ENCODE data around the gene TBRG1.

The TBRG1 gene

GRCh38 chr11:124663861-124664260 lies 41.2 kb downstream of the TBRG1 start:
- H3K4me3 ChIP-seq (ENCODE audit: low read depth, low read length) = no peak overlapping the region
- in situ Hi-C loops (cut with HindIII; ENCODE audit: low sequenced_read_pairs) = loop anchor here (5.0 kb wide), 2 partner anchors 73 to 113 kb away; partner anchors contain the start of gene NRGN
- no peak for DNase-seq (ENCODE audit: low read depth)
- TF ChIP-seq, protein P1, sequence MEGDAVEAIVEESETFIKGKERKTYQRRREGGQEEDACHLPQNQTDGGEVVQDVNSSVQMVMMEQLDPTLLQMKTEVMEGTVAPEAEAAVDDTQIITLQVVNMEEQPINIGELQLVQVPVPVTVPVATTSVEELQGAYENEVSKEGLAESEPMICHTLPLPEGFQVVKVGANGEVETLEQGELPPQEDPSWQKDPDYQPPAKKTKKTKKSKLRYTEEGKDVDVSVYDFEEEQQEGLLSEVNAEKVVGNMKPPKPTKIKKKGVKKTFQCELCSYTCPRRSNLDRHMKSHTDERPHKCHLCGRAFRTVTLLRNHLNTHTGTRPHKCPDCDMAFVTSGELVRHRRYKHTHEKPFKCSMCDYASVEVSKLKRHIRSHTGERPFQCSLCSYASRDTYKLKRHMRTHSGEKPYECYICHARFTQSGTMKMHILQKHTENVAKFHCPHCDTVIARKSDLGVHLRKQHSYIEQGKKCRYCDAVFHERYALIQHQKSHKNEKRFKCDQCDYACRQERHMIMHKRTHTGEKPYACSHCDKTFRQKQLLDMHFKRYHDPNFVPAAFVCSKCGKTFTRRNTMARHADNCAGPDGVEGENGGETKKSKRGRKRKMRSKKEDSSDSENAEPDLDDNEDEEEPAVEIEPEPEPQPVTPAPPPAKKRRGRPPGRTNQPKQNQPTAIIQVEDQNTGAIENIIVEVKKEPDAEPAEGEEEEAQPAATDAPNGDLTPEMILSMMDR (IDR thresholded peaks at IDR 0.05; ENCODE audit: low read depth, low read length, missing control alignments) = no peak

- in situ Hi-C loops (cut with HindIII; ENCODE audit: low sequenced_read_pairs) = no loop called here
- TF ChIP-seq, protein P1 (IDR thresholded peaks at IDR 0.05; ENCODE audit: low read depth, low read length, missing control alignments) = no peak
- no peak overlapping the region for H3K4me3 ChIP-seq (ENCODE audit: low read depth, low read length)
- DNase-seq (ENCODE audit: low read depth) = no peak
These were observed 44.9 kb downstream of the TBRG1 start for GRCh38 chr11:124667601-124668000.

GRCh38 chr11:124669193-124669592 lies 46.5 kb downstream of the TBRG1 start:
- TF ChIP-seq, protein P1 (IDR thresholded peaks at IDR 0.05; ENCODE audit: low read depth, low read length, missing control alignments) = peak; percentile 54
- H3K4me3 ChIP-seq (ENCODE audit: low read depth, low read length) = no peak overlapping the region
- in situ Hi-C loops (cut with HindIII; ENCODE audit: low sequenced_read_pairs) = no loop called here
- DNase-seq (ENCODE audit: low read depth) = peak; percentile 29

GRCh38 chr11:124670732-124671131 lies 48.1 kb downstream of the TBRG1 start:
- no peak overlapping the region for H3K4me3 ChIP-seq (ENCODE audit: low read depth, low read length)
- TF ChIP-seq, protein P1 (IDR thresholded peaks at IDR 0.05; ENCODE audit: low read depth, low read length, missing control alignments) = no peak
- in situ Hi-C loops (cut with HindIII; ENCODE audit: low sequenced_read_pairs) = no loop called here
- no peak for DNase-seq (ENCODE audit: low read depth)

DNA sequence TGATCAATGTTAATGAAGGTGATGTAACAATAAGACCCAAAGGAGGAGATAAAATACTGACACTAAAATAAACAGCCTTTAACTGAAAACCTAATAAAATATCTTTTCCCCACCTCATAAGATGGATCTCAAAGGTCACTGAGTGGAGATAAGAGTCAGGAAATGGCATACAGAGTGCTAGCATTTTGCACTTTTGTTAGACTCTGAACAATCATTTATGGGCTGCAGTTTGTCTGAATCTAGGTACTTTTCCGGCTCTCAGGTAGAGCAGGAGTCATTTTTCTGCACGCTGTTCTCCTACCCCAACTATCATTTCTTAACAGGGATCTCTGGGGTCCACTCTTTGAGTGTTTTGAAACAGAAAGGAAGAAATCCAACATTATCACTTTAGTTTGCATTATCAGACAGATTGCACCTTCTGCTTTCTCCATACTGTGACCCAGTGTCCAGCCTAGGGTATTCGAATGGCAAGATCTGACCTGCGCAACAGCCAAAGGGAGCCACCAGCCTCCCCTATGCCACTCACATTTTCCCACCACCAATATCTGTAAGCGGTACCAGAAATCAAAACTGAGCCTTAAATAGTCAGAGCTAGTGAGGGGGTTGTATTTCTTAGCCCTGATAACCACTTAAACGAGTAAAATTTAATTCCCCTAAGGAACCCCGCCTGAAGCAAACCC lies 50.0 kb downstream of the TBRG1 start:
- TF ChIP-seq, protein P1 (IDR thresholded peaks at IDR 0.05; ENCODE audit: low read depth, low read length, missing control alignments) = no peak
- H3K4me3 ChIP-seq (ENCODE audit: low read depth, low read length) = peak overlapping the region; percentile 73
- in situ Hi-C loops (cut with HindIII; ENCODE audit: low sequenced_read_pairs) = no loop called here
- no peak for DNase-seq (ENCODE audit: low read depth)

GRCh38 chr11:124673333-124674167 lies 50.9 kb downstream of the TBRG1 start, which contains the start of the genes SIAE and SPA17:
Gene SIAE (minus strand): TSS chr11:124673739. CDS start chr11:124673708, 31 bp downstream.
Gene SPA17 (plus strand): TSS chr11:124673904. CDS start chr11:124675265, 1,361 bp downstream.
- DNase-seq (ENCODE audit: low read depth) = peak; percentile 93
- H3K4me3 ChIP-seq (ENCODE audit: low read depth, low read length) = peak within 1 kb of the TSS; percentile 73
- TF ChIP-seq, protein P1 (IDR thresholded peaks at IDR 0.05; ENCODE audit: low read depth, low read length, missing control alignments) = no peak
- in situ Hi-C loops (cut with HindIII; ENCODE audit: low sequenced_read_pairs) = no loop called here

All from astrocyte of the cerebellum (primary cell).